Fibroblast of skin of scalp (primary cell): ENCODE results near the gene ZNF683.
"Not testable (repeated sequence)": the region's sequence is repeated elsewhere in the genome, so short reads cannot be mapped to it uniquely, and the experiment has no call there.

ENCODE experiments used
- DNase-seq: peaks from one replicate; pipeline ENCODE4 v3.0.0-alpha.2; 2013

ZNF683 gene

DNA sequence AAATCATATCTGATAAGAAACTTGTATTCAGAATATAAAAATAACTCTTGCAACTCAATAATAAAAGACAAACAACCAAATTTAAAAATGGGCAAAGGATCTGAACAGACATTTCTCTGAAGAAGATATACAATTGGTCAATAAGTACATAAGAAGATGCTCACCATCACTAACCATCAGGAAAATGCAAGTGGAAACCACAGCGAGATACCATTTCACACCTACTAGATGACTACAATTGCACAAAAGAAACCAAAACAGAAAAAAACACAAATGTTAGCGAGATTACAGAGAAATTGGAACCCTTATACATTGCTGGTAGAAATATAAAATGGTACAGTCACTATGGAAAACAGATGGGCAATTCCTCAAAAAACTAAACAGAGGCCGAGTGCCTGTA lies 11.5 kb upstream of the ZNF683 start:
- no peak for DNase-seq

DNA sequence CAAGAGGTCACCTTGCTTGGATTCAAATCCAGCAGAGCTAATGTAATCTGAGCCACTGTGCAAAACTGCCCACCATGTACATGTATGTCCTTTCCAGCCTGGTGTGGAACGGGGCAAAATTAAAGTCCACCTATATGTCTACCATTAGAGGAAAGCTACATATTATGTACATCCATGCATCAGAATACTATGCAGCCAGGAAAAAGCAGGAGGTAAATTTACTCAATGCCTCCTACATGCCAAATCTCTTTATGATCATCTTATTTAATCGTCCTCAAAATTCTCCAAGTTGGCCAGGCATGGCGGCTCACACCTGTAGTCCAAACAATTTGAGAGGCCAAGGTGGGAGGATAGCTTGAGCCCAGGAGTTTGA lies 6.3 kb upstream of the ZNF683 start:
- no peak for DNase-seq

DNA sequence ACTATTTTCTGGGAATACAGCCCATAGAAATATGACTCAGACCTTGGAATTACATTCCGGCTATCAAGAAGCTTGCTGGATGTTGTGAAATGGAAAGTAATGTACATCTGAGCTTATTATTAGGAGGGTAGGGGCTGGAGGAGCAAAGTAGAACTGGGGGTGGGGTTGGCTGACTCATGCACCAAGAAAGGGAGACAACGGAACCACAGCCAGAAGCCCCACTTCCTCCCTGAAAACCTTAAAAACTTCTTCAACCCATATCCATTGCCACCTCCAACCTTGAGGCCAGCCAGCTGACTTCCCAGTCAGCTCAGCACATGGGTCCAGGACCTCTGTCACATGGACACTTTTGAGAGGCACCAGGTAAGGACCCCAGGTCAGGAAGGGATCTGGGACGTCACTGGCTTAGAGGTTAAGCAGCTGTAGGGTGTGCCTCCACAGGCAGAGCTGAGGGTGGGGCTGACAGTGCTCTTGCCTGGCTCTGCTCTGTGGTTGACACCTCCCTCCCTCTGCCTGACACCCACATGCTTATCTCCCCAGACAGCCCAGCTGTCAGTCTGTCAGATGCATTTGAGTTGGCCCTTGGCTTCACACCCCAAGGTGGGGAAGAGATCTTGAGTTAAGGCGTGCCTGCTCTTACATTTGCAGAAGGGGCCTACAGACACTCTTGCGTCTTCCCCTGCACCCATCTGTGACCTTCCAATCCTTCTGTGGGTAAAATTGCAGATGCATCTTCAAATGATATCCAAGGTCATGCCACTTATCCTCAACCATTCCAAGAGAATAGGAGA lies 5.7 kb upstream of the ZNF683 start:
- peak; percentile 99 for DNase-seq

GRCh38 chr1:26376050-26376449 lies 3.5 kb upstream of the ZNF683 start:
- no peak for DNase-seq

DNA sequence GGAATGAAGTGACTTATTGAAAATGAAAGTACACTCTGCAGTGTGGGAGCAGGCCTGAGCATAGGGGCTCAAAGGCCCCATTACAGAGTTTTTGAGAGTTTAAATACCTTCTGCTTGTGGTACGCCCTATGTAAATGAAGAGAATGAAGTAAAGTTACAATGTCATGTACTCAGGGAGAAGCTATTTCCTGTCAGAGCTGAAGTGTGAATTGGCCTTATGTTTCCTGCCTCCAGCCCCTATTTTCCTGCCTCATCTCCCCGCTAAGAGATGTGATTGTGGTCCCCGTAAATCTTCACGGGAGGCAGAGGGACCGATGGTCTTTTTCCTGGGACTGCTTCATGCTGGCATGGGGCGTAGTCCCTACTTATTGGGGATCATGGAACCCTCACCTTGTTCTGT lies 2.5 kb upstream of the ZNF683 start:
- DNase-seq = no peak

- not testable (repeated sequence) for DNase-seq
Observed at GRCh38 chr1:26374361-26374760, 1.8 kb upstream of the ZNF683 start.

- no peak for DNase-seq
Observed at GRCh38 chr1:26373789-26374188, 1.2 kb upstream of the ZNF683 start.

- DNase-seq = no peak
Observed at GRCh38 chr1:26373281-26373680, 731 bp upstream of the ZNF683 start.

- no peak for DNase-seq
Observed at GRCh38 chr1:26372039-26372438, 511 bp downstream of the ZNF683 start.

GRCh38 chr1:26370591-26371382 lies 1.8 kb downstream of the ZNF683 start:
- DNase-seq = no peak

DNA sequence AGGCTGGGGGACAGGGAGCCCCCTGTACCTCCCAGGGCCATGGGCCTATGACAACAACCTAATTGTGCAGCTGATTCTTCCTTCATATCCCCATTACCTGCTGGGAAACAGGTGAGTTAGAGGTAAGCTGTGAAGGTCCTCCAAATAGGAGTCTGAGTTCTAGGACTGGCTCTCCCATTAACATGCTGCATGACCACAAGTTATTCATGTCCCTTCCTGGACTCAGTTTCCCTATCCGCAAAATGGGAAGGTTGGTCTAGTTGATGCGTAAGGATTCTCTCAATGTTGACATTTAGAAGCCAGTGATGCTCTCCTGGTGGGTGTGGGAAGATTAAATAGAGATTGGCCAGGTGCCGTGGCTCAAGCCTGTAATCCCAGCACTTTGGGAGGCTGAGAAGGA lies 4.1 kb downstream of the ZNF683 start:
- no peak for DNase-seq

DNA sequence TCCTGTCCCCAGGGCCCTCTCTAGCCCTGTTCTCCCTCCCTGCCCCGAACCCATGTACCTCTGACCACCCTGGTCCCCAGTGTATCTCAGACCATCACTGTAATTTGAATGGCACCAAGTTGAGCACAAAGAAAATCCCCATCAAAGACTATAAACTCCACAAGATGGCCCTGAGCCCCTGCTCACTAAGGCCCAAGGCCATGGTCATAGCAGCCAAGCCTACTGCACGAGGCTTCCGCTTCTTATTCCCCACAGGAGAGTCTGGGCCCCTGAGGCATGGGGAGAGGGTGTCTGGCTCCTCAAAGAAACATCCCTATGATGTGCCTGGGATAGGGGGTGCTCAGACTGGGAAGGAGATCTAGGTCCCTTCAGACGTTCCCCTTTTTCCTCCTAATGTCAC lies 4.5 kb downstream of the ZNF683 start:
- DNase-seq = no peak

GRCh38 chr1:26367441-26367840 lies 5.1 kb downstream of the ZNF683 start:
- DNase-seq = no peak

- DNase-seq = no peak
Observed at GRCh38 chr1:26364956-26365355, 7.6 kb downstream of the ZNF683 start.

DNA sequence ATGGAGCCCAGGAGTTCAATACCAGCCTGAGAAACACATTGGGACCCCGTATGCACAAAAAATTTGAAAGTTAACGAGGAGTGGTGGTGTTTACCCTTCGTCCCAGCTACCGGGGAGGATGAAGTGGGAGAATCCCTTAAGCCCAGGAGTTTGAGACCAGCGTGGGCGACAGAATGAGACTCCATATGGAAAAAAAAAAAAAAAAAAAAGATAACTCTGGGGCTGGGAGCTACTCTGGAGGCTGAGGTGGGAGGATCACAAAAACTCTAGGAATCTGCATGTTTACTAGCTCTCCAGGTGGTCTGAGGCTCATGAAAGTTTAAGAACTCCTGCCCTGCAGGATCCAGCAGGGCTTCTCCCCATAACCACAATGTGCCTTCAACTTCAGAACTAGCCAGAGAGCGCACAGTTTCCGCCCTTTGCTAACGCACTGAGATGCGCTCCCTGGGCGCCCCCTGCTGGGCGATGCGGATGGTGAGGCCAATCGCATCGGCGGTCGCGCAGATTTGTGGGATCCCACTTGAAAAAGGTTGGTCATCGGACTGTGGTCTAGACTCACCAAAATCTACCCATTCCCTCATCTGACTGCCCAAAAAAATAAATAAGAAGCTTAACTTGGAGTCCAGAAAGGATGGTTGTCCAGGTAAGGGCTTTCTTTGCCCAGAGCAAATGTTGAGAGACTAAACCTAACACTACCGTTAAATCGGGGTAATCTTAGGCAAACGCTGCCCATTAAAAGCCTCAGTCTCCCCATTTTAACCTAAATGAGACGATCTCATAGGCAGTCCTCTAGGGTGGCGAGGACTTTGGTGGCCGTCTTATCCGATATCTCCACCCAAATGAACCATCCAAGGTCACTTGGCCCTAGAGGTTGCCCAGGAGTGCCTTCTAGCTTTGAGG lies 8.8 kb downstream of the ZNF683 start:
- peak; percentile 67 for DNase-seq

GRCh38 chr1:26362331-26362730 lies 10.2 kb downstream of the ZNF683 start:
- no peak for DNase-seq

DNA sequence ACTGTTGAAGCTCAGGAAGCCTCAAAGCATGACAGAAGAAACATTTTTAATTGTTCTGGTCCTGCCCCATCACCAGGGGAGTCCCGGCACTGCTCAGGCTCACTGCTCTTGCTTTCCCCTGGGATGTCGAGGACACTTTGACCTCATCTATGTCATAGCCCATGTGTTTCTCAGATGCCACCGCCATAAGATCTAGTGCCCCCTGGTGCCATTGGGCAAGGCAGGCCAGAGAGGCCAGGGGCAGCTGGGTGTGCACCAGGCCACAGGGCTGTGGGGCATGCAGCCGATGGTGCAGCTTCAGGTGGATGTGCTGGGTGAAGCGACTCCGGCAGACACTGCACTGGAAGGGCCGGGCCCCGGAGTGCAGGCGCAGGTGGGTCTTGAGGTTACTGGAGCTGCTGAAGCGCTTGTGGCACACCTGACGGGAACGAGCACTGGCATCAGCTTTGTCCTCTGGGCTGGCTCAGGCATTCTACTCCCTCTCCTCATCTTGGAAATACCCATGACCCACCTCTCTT lies 10.9 kb downstream of the ZNF683 start:
- DNase-seq = no peak

- no peak for DNase-seq
Observed at GRCh38 chr1:26360807-26361604, 11.5 kb downstream of the ZNF683 start.

- DNase-seq = no peak
Observed at GRCh38 chr1:26359981-26360806, 12.4 kb downstream of the ZNF683 start.

- DNase-seq = no peak
Observed at GRCh38 chr1:26358411-26359384, 13.9 kb downstream of the ZNF683 start.
